Upper lobe of left lung (tissue), 6 donors: ENCODE data around the gene DUSP6. TPM values are rescaled to one million over a fixed set of nuclear protein-coding genes. Genes with fewer than 3 reads are reported as not detected.
A peak's percentile ranks its signal among the peaks of the same experiment; 100 is the strongest.

ENCODE experiments used
- ATAC-seq, 2 donors: fragments of 200-7000 bp; cut with Tn5 transposase; one replicate each; pipeline ENCODE4 v1.9.1; 2022; ENCODE audit warnings: mild to moderate bottlenecking in 2 of 2, moderate library complexity in 2 of 2; ENCODE audit not compliant: low FRiP score in 2 of 2
- DNase-seq, 2 donors: peaks; one replicate each; pipeline ENCODE4 v3.0.0-alpha.2; 2019 to 2020
- H3K27ac ChIP-seq, 4 donors: fragments of 200-600 bp; sonication (generic); one replicate each; pipeline ENCODE4 v1.5.1; 2016 to 2019
- H3K27me3 ChIP-seq, 4 donors: fragments of 200-600 bp; sonication (generic); one replicate each; pipeline ENCODE4 v1.5.1; 2017 to 2019
- H3K36me3 ChIP-seq, 4 donors: fragments of 200-600 bp; sonication (generic); one replicate each; pipeline ENCODE4 v1.5.1; 2016 to 2019
- H3K4me1 ChIP-seq, 4 donors: fragments of 200-600 bp; sonication (generic); one replicate each; pipeline ENCODE4 v1.5.1; 2018 to 2019
- H3K4me3 ChIP-seq, 4 donors: fragments of 200-600 bp; sonication (generic); one replicate each; pipeline ENCODE4 v1.5.1; 2017 to 2019; ENCODE audit warnings: mild to moderate bottlenecking in 2 of 4, moderate library complexity in 1 of 4
- H3K9me3 ChIP-seq, 4 donors: fragments of 200-600 bp; sonication (generic); one replicate each; pipeline ENCODE4 v1.5.1; 2018 to 2019
- EP300 ChIP-seq, 4 donors: sonication (generic); formaldehyde crosslinking; IDR thresholded peaks; one replicate each; pipeline ENCODE4 v1.5.1; 2017; ENCODE audit warnings: antibody characterized with exemption in 4 of 4, control low read depth in 2 of 4
- POLR2A ChIP-seq, 4 donors: fragments of 450-650 bp; IDR thresholded peaks; one replicate each; pipeline ENCODE4 v1.5.1; 2016 to 2017; ENCODE audit warnings: antibody characterized with exemption in 4 of 4, mild to moderate bottlenecking in 2 of 4
- POLR2AphosphoS5 ChIP-seq, 2 donors: sonication (generic); formaldehyde crosslinking; IDR thresholded peaks; one replicate each; pipeline ENCODE4 v1.5.1; 2017; ENCODE audit warnings: antibody characterized with exemption in 2 of 2
- WGBS, 2 donors: methylation state at CpG; one replicate each; pipeline ENCODE4 v1.1.5; 2017 to 2018; 5-methylcytosine and 5-hydroxymethylcytosine counted together
- total RNA-seq, 6 donors: library from RNA; depleted of rRNA in 4 of 6; stranded (reverse); fragments of >200 nt in 4 of 6; gene quantifications; one replicate each; pipeline versions ENCODE4 v1.1.0 to v1.2.1, GENCODE V29; 2016 to 2021
- TF ChIP-seq, protein P1 (sequence below), 6 experiments: fragments of 450-650 bp in 4 of 6; fragments of 200-600 bp in 2 of 6; sonication (generic) in 2 of 6; IDR thresholded peaks; one replicate each; pipeline ENCODE4 v1.5.1; 2016 to 2019; ENCODE audit warnings: antibody characterized with exemption in 6 of 6
- donor health status: DM: no; HTN: no; CAD: no; lungs with moderate emphysema.
- donor health status: DM: no; HTN: yes; CAD: no; lungs with severe emphysema.

DUSP6 gene
- total RNA-seq, 6 donors from 2014 or later = 18.4 to 236 (median 86.0) TPM

DNA sequence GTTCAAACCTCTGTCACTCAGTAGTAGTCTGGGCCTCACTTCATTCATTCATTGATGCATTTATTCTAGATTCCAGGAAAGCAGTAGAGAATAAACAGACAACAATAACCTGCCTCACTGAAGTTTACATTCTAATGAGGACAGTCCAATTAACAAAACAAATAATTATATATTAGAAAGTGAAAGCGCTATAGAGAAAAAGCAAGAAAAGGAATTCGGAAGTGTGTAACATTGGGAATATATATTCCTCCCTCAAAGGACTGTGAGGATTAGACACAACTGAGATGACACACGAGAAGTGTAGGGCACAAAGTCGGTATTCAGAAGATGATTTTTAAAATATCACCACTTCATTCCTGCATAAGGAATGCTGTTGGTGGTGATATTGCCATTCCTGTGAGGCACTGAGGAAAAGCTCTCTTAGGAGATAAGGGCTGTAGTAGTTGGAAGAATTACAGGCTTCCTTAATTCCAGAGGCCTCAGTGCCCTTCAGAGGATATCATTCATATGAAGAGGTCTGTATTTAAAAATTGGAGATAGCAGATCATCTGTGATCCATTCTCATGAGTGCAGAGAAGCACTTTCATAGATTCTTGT, 3.9 kb upstream of the DUSP6 start:
- WGBS, 2 donors = 79 to 87% methylated on average over 4 of the region's 4 CpGs
- peak overlapping the region in 2 of 4 donors; percentile 15 to 96 for H3K27ac ChIP-seq

DNA sequence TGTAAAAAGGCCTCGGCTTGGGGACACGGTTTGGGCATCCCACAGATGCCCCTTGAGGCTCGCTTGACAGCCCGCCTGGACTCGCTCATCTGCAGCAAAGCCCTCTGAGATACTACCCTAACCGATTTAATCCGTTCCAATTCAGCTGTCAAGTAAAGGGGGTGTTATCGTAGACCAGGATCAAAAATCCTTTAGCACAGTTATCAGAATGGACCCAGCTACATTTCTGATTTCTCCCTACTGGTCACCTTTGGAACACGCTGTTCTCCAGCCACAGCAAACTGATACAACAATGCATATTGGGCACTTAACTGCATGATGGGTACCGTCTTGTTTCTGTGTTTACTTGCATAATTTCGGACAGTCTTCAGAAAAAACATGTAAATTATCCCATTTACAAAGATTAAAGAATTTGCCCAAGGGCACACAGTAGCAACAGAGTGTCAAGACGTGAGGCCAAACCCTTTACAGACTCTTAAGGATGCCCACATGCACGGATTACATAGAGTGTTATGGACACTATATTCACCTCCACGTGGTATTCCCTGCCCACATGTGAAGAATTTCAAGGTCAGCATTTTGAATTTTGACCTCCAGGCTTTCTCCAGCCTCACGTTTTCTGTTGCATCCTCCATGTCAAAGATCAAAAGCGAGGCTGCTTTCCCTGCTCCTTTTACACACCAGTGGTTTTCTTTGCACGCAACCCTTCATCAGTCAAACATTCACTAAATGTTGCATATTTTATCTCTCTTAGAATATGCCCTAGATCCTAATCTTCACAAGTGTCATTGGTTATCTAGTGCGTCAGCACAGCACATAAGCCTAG, 3.2 kb upstream of the DUSP6 start:
- H3K27ac ChIP-seq = peak overlapping the region; percentile 96 to 100 (median 99)
- peaks cover 4 to 40% (median 23%) of the 10 kb centered on the region in 4 donors for H3K4me1 ChIP-seq
- ATAC-seq (no peak), DNase-seq (peak in 1 of 2 donors; percentile 11)
- WGBS, 2 donors = 65 to 74% methylated on average over 18 of the region's 18 CpGs
- no peaks in the 10 kb centered on the region for H3K9me3 ChIP-seq
- H3K4me3 ChIP-seq = peak overlapping the region in 3 of 4 donors; percentile 64 to 85 (median 85)
- H3K36me3 ChIP-seq = peaks cover 0 to 2% (median 0%) of the 10 kb centered on the region in 4 donors
- H3K27me3 ChIP-seq = no peaks in the 10 kb centered on the region
- TF ChIP-seq POLR2AphosphoS5 (IDR thresholded peaks at IDR 0.05) = no peak
- TF ChIP-seq, protein P1, sequence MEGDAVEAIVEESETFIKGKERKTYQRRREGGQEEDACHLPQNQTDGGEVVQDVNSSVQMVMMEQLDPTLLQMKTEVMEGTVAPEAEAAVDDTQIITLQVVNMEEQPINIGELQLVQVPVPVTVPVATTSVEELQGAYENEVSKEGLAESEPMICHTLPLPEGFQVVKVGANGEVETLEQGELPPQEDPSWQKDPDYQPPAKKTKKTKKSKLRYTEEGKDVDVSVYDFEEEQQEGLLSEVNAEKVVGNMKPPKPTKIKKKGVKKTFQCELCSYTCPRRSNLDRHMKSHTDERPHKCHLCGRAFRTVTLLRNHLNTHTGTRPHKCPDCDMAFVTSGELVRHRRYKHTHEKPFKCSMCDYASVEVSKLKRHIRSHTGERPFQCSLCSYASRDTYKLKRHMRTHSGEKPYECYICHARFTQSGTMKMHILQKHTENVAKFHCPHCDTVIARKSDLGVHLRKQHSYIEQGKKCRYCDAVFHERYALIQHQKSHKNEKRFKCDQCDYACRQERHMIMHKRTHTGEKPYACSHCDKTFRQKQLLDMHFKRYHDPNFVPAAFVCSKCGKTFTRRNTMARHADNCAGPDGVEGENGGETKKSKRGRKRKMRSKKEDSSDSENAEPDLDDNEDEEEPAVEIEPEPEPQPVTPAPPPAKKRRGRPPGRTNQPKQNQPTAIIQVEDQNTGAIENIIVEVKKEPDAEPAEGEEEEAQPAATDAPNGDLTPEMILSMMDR (IDR thresholded peaks at IDR 0.05) = peak in 3 of 6 experiments; percentile 28 to 34 (median 31)

More for the DNA sequence above, 3.9 kb upstream of the DUSP6 start:
- DNase-seq = no peak
- no peaks in the 10 kb centered on the region for H3K9me3 ChIP-seq
- peaks cover 4 to 41% (median 23%) of the 10 kb centered on the region in 4 donors for H3K4me1 ChIP-seq
- H3K36me3 ChIP-seq = no peaks in the 10 kb centered on the region
- TF ChIP-seq, protein P1 (IDR thresholded peaks at IDR 0.05) = no peak
- TF ChIP-seq POLR2A (IDR thresholded peaks at IDR 0.05) (no peak), POLR2AphosphoS5 (IDR thresholded peaks at IDR 0.05) (no peak), EP300 (IDR thresholded peaks at IDR 0.05) (no peak)
- H3K27me3 ChIP-seq = no peaks in the 10 kb centered on the region
- H3K4me3 ChIP-seq = peak overlapping the region in 1 of 4 donors; percentile 85
- no peak for ATAC-seq

DNA sequence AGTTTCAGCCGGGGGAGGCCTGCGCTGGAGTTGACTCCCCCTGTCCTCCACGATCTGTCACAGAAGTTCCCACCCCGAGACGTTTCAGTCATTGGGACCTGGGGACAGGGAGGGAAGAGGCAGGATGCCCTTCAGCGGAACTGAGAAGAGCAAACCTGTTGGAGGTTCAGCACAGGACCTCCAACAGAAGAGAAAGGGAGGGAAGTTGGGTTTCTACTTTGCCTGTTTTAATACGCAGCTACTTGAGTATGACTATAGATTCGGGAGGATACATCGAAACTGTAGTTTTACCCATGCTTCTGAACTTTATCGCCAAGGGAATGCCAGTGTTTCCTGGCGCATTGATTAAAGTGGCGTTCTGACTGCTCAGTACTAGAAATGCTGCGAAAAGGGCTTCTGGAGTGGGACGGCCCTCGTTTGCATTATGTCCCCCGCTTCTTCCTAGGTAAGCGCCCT, 2.3 kb upstream of the DUSP6 start:
- WGBS, 2 donors = 39 to 41% methylated on average over 17 of the region's 17 CpGs
- DNase-seq = no peak
- Histone ChIP-seq H3K36me3 (peaks cover 0 to 7% (median 0%) of the 10 kb centered on the region in 4 donors), H3K9me3 (no peaks in the 10 kb centered on the region), H3K4me1 (peaks cover 4 to 47% (median 23%) of the 10 kb centered on the region in 4 donors), H3K27ac (peak overlapping the region; percentile 96 to 100 (median 99)), H3K27me3 (no peaks in the 10 kb centered on the region), H3K4me3 (peak overlapping the region; percentile 60 to 85 (median 74))
- TF ChIP-seq POLR2A (IDR thresholded peaks at IDR 0.05) = no peak
- no peak for TF ChIP-seq POLR2AphosphoS5 (IDR thresholded peaks at IDR 0.05)
- no peak for TF ChIP-seq EP300 (IDR thresholded peaks at IDR 0.05)
- TF ChIP-seq, protein P1 (IDR thresholded peaks at IDR 0.05) = no peak
- no peak for ATAC-seq

DNA sequence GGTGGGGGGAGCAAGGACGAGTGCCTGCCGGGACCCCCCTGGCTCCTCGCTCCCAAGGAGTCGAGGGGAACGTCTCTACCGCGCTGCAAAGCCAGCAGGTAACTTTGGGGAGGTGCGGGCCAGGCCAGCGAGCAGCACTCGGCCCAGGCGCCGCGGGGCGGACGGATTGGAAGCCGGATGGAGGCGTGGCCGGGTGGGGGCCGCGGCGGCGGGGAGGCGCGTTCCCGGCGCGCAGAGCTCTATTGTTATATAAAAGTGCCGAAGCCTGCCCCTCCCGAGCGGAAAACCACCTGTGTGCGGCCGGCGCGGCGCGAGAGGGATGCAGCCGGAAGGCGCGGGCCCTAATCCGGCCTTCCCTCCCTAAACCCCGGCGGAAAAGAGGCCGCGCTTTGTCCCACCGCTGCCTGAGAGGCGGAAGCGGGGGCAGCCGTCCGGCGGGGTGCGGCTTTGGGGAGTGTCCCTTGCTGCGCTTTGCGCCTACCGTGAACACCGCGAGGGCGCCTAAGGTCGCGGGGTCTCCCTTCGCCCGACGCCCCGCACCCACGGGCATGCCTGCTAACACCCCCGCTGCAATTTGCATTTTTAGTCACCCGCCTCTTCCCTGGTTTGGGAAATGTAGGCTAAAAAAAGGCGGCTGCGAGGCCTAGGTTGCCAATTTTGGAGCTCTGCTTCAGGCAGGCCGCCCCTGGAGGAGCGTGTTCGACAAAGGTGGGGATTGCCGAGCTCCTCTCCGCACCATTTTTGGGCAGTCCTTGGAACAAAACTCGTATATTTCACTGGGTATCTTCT, 1.7 kb upstream of the DUSP6 start:
- Histone ChIP-seq H3K9me3 (no peaks in the 10 kb centered on the region), H3K27ac (peak overlapping the region; percentile 96 to 100 (median 99)), H3K4me3 (peak overlapping the region; percentile 60 to 85 (median 74)), H3K36me3 (peaks cover 0 to 14% (median 3%) of the 10 kb centered on the region in 4 donors), H3K27me3 (no peaks in the 10 kb centered on the region), H3K4me1 (peaks cover 8 to 53% (median 25%) of the 10 kb centered on the region in 4 donors)
- TF ChIP-seq EP300 (IDR thresholded peaks at IDR 0.05) (no peak), POLR2AphosphoS5 (IDR thresholded peaks at IDR 0.05) (peak in 1 of 2 donors; percentile 36), POLR2A (IDR thresholded peaks at IDR 0.05) (peak in 1 of 4 donors; percentile 77)
- TF ChIP-seq, protein P1 (IDR thresholded peaks at IDR 0.05) = peak in 1 of 6 experiments; percentile 1
- 1 to 3% methylated on average over 7 to 49 of the region's 74 CpGs for WGBS, 2 donors
- peak; percentile 81 to 98 for DNase-seq
- ATAC-seq = peak; percentile 69 to 73
